ENCODE data around the gene PRDM11. TPM values are rescaled to one million over a fixed set of nuclear protein-coding genes. Genes with fewer than 3 reads are reported as not detected.

The PRDM11 gene
- total RNA-seq, 2 experiments from 2014 or later, result 0.78 to 0.85 TPM

DNA sequence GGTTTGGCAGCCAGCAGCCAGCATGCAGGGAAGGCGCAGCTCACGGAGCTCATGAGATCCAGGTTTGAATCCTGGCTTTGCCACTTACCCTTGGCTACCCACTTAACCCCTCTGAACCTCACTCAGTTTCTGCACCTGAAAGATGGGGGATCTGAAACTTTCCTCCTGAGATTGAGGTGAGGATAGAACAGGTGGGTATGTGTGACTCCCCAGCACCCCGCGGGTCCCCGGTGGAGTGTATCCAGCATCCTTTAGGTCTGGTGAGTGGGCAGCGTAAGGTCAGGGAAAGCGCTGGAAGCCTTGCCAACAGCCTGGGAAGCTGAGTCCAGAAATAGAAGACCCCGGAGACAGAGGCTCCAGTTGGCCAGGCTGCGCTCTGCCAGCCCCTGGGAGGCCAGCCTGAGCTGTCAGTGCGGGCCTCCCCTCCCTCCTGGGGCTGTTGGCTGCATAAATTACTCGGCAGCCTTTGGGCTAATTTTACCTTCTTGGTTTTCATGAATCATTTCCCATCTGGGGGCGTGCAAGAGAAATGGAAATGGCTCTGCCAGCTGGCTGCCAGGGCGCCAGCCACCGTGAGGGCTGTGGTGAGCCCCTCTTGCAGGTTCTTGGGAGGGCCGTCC, 17.6 kb downstream of the PRDM11 start:
- H3K36me3 Mint-ChIP-seq (ENCODE audit: low read depth), result no peaks in the 10 kb centered on the region
- H3K27ac Mint-ChIP-seq, result no peak overlapping the region
- H3K4me3 Mint-ChIP-seq, result no peak overlapping the region
- H3K27me3 Mint-ChIP-seq, result no peaks in the 10 kb centered on the region
- DNase-seq, result no peak
- CTCF ChIA-PET, result no interaction called here
- POLR2A ChIA-PET, result interaction anchor here (0.7 kb wide), 1 partner anchor 176 kb away, joined by 3 read pairs; no protein-coding TSS in a partner anchor
- no peaks in the 10 kb centered on the region for H3K9me3 Mint-ChIP-seq
- no peaks in the 10 kb centered on the region for H3K4me1 Mint-ChIP-seq

GRCh38 chr11:45165386-45165785, 18.9 kb downstream of the PRDM11 start:
- Mint-ChIP-seq H3K4me3 (no peak overlapping the region), H3K9me3 (no peaks in the 10 kb centered on the region), H3K4me1 (peaks cover 9% of the 10 kb centered on the region), H3K27me3 (no peaks in the 10 kb centered on the region), H3K36me3 (ENCODE audit: low read depth) (no peaks in the 10 kb centered on the region), H3K27ac (no peak overlapping the region)
- DNase-seq, result no peak
- CTCF ChIA-PET, result no interaction called here
- POLR2A ChIA-PET, result no interaction called here

GRCh38 chr11:45165806-45166603, 19.6 kb downstream of the PRDM11 start:
- H3K27ac Mint-ChIP-seq, result no peak overlapping the region
- H3K9me3 Mint-ChIP-seq, result no peaks in the 10 kb centered on the region
- no peak overlapping the region for H3K4me3 Mint-ChIP-seq
- H3K36me3 Mint-ChIP-seq (ENCODE audit: low read depth), result no peaks in the 10 kb centered on the region
- ChIA-PET POLR2A (no interaction called here), CTCF (no interaction called here)
- DNase-seq, result no peak
- H3K27me3 Mint-ChIP-seq, result no peaks in the 10 kb centered on the region
- H3K4me1 Mint-ChIP-seq, result peaks cover 11% of the 10 kb centered on the region

DNA sequence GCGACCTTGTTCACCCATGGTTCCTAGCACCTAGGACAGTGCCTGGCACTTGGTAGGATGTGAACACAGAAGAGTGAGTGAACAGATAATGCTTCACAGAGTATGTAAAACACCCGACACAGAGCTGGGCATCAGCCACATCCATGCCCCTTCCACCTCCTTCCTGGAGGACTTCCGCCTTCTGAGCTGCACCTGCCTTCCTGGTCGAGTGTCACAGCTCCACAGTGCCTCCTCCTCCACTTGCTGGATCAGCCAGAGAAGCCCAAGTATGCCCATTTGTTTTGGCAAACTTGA, 20.1 kb downstream of the PRDM11 start:
- ChIA-PET CTCF (interaction anchor here (1.0 kb wide), 1 partner anchor 255 kb away, joined by 3 read pairs; no protein-coding TSS in a partner anchor), POLR2A (no interaction called here)
- DNase-seq, result no peak
- H3K27ac Mint-ChIP-seq, result no peak overlapping the region
- H3K9me3 Mint-ChIP-seq, result no peaks in the 10 kb centered on the region
- H3K4me1 Mint-ChIP-seq, result peaks cover 11% of the 10 kb centered on the region
- H3K36me3 Mint-ChIP-seq (ENCODE audit: low read depth), result no peaks in the 10 kb centered on the region
- no peak overlapping the region for H3K4me3 Mint-ChIP-seq
- no peaks in the 10 kb centered on the region for H3K27me3 Mint-ChIP-seq

DNA sequence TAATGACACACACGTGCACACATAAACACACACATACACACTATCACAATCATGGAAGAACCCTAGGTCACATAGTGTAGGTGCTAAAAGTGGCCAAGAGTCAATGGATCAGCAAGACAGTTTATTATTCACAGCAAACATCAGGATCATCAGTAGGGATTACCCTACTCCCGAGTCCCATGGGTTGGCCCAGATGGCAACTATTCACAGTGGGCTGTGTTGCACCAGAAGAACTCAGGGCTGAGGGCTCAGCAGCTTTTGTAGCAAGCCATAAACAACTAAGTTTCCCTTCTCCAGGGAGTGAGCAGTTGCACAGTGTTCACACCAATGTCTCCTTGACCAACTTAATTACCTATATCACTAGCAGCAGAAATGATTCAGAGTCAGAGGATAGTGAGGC, 20.8 kb downstream of the PRDM11 start:
- H3K4me3 Mint-ChIP-seq, result no peak overlapping the region
- ChIA-PET POLR2A (no interaction called here), CTCF (interaction anchor here (1.0 kb wide), 1 partner anchor 256 kb away, joined by 3 read pairs; no protein-coding TSS in a partner anchor)
- H3K36me3 Mint-ChIP-seq (ENCODE audit: low read depth), result no peaks in the 10 kb centered on the region
- H3K27me3 Mint-ChIP-seq, result no peaks in the 10 kb centered on the region
- H3K9me3 Mint-ChIP-seq, result no peaks in the 10 kb centered on the region
- peaks cover 11% of the 10 kb centered on the region for H3K4me1 Mint-ChIP-seq
- no peak overlapping the region for H3K27ac Mint-ChIP-seq
- DNase-seq, result no peak

DNA sequence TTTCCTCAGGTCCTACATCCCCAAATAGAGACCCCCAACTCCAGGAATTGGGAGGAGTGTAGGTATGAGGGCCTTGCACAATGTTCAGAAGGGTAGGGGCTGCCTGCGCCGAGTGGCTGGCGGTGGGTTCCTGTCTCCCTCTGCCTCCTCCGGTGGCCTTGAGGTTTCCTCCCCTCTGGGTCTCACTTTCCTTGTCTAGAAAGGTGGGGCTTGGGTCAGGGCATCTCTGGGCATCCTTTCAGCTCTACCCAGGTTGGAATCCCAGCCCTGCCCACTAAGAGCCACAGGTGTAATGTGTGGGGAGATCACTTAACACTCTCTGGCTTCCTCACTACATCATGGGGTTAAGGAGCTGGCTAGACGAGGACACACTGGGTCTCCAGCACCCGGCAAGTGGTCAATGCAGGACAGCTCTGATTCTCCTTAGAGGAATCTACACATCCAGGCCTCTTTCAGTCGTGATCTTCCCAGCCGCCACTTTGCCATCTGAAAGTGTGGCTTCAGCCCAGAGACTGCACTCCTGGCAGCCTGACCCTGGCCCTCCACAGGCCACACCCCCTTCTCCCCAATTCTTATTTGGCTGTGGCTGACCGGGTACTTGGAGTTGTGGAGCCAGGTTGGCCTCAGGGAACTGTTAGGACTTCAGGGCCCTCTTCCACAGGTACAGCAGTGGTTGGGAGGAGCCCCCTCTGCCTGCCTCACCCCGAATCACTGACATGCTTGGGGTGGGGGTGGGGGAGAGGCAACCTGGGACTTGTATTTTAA, 22.1 kb downstream of the PRDM11 start:
- DNase-seq, result no peak
- Mint-ChIP-seq H3K4me1 (peaks cover 11% of the 10 kb centered on the region), H3K36me3 (ENCODE audit: low read depth) (no peaks in the 10 kb centered on the region), H3K9me3 (no peaks in the 10 kb centered on the region), H3K27me3 (no peaks in the 10 kb centered on the region), H3K27ac (no peak overlapping the region), H3K4me3 (no peak overlapping the region)
- ChIA-PET CTCF (no interaction called here), POLR2A (no interaction called here)

GRCh38 chr11:45169310-45170072, 23.1 kb downstream of the PRDM11 start:
- no peak for DNase-seq
- Mint-ChIP-seq H3K9me3 (no peaks in the 10 kb centered on the region), H3K27me3 (no peaks in the 10 kb centered on the region), H3K4me3 (no peak overlapping the region), H3K4me1 (peaks cover 11% of the 10 kb centered on the region), H3K36me3 (ENCODE audit: low read depth) (no peaks in the 10 kb centered on the region), H3K27ac (no peak overlapping the region)
- POLR2A ChIA-PET, result interaction anchor here (1.2 kb wide), 1 partner anchor 20 kb away, joined by 3 read pairs; no protein-coding TSS in a partner anchor
- CTCF ChIA-PET, result no interaction called here

DNA sequence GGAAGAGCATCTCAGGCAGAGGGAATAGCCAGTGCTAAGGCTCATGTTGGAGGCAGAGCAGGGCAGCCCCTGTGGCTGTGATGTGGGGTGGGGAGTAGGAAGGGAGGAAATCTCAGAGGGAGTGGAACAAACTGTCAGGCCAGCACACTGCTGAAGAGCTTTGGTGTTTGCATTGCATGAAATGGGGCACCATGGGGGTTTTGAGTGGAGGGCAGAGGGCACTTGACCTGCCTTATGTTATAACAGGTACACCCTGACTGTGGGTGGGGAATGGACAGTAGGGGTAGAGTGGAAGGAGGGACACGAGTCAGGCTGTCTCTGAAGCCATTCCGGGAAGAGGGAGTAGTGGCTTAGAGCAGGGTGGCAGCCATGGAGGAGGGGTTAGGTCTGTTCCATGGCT, 24.0 kb downstream of the PRDM11 start:
- H3K9me3 Mint-ChIP-seq, result no peaks in the 10 kb centered on the region
- H3K27ac Mint-ChIP-seq, result no peak overlapping the region
- ChIA-PET CTCF (no interaction called here), POLR2A (interaction anchor here (0.6 to 1.2 kb wide), 2 partner anchors 21 to 574 kb away, joined by 3 read pairs; no protein-coding TSS in a partner anchor)
- peaks cover 2% of the 10 kb centered on the region for H3K27me3 Mint-ChIP-seq
- no peaks in the 10 kb centered on the region for H3K36me3 Mint-ChIP-seq (ENCODE audit: low read depth)
- H3K4me3 Mint-ChIP-seq, result no peak overlapping the region
- peaks cover 11% of the 10 kb centered on the region for H3K4me1 Mint-ChIP-seq
- DNase-seq, result no peak

DNA sequence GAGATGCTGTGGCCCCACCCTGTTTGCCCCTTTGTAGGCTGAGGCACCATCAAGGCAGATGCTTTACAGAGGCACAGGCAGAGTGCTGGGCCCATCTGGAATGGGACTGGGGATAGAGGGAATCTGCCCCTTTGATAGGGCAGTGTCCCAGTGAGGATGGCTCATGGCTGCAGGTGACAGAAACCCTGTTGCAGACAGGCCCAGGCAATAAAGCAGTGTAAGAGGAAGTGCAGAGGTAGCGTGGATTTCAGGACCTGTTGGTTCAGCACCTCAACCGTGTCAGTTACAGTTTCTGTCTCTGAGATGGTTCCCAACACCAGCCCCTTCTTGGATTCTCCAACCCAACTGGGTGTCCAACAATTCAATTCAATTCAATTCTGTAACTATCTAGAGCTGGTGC, 25.1 kb downstream of the PRDM11 start:
- ChIA-PET POLR2A (no interaction called here), CTCF (no interaction called here)
- no peaks in the 10 kb centered on the region for H3K36me3 Mint-ChIP-seq (ENCODE audit: low read depth)
- H3K4me1 Mint-ChIP-seq, result peaks cover 11% of the 10 kb centered on the region
- H3K9me3 Mint-ChIP-seq, result no peaks in the 10 kb centered on the region
- no peak overlapping the region for H3K27ac Mint-ChIP-seq
- no peak overlapping the region for H3K4me3 Mint-ChIP-seq
- no peak for DNase-seq
- H3K27me3 Mint-ChIP-seq, result peaks cover 2% of the 10 kb centered on the region

DNA sequence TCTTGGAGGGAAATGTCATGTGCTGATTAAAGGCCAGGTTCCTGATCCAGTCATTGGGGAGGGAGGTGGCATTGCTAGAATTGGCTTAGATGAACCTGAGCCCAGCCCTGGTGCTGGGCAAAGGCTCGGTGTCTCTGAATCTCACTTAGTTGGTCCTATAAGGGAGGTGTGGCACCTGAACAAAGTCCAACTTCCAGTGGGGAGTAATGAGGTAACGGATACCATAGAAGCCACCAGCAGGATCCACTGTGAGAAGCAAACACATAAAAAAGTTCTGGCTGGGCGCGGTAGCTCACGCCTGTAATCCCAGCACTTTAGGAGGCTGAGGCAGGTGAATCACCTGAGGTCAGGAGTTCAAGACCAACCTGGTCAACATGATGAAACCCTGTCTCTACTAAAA, 26.6 kb downstream of the PRDM11 start:
- POLR2A ChIA-PET, result no interaction called here
- H3K4me3 Mint-ChIP-seq, result no peak overlapping the region
- no peaks in the 10 kb centered on the region for H3K36me3 Mint-ChIP-seq (ENCODE audit: low read depth)
- CTCF ChIA-PET, result no interaction called here
- no peaks in the 10 kb centered on the region for H3K9me3 Mint-ChIP-seq
- peaks cover 11% of the 10 kb centered on the region for H3K4me1 Mint-ChIP-seq
- H3K27me3 Mint-ChIP-seq, result peaks cover 4% of the 10 kb centered on the region
- DNase-seq, result no peak
- H3K27ac Mint-ChIP-seq, result no peak overlapping the region

GRCh38 chr11:45174168-45174835, 27.9 kb downstream of the PRDM11 start:
- no peak overlapping the region for H3K4me3 Mint-ChIP-seq
- H3K36me3 Mint-ChIP-seq (ENCODE audit: low read depth), result no peaks in the 10 kb centered on the region
- H3K9me3 Mint-ChIP-seq, result no peaks in the 10 kb centered on the region
- no peak for DNase-seq
- peaks cover 16% of the 10 kb centered on the region for H3K27me3 Mint-ChIP-seq
- ChIA-PET CTCF (no interaction called here), POLR2A (no interaction called here)
- H3K4me1 Mint-ChIP-seq, result peaks cover 11% of the 10 kb centered on the region
- no peak overlapping the region for H3K27ac Mint-ChIP-seq

DNA sequence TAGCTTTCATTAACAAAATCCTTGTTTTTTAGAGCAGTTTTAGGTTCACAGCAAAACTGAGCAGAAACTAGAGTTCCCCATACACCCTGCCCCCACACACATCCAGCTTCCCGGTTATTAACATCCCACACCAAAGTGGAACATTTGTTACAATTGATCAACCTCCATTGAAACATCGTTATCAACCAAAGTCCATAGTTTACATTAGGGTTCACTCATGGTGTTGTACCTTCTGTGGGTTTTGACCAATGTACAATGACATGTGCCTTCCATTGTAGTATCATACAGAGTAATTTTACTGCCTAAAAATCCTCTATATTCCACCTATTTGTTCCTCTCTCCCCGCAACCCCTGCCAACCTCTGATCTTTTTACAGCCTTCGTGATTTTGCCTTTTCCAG, 28.5 kb downstream of the PRDM11 start:
- Mint-ChIP-seq H3K27ac (no peak overlapping the region), H3K9me3 (no peaks in the 10 kb centered on the region), H3K36me3 (ENCODE audit: low read depth) (no peaks in the 10 kb centered on the region), H3K27me3 (peaks cover 23% of the 10 kb centered on the region), H3K4me1 (peaks cover 8% of the 10 kb centered on the region), H3K4me3 (no peak overlapping the region)
- CTCF ChIA-PET, result no interaction called here
- POLR2A ChIA-PET, result no interaction called here
- DNase-seq, result no peak

DNA sequence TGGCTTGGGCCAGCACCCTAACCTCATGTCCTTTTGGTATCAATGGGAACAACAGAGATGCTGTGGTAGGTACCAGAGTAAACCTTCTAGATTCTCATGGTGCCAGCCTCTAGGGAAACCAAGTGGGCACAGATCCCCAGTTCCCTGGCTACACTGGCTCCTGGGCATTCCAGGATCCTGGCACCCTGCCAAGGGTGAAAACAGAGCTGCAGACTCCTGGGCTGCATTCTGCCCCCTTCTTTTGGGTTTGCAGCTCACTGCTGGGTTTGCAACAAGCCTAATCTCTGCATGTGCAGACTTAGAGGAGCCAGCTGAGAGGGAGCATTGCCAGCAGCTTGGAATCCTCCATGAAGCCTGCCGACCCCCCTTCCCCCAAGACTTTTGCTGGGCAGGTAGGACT, 30.6 kb downstream of the PRDM11 start:
- POLR2A ChIA-PET, result no interaction called here
- Mint-ChIP-seq H3K4me3 (no peak overlapping the region), H3K9me3 (no peaks in the 10 kb centered on the region), H3K36me3 (ENCODE audit: low read depth) (no peaks in the 10 kb centered on the region), H3K27me3 (peaks cover 30% of the 10 kb centered on the region), H3K27ac (no peak overlapping the region), H3K4me1 (peaks cover 3% of the 10 kb centered on the region)
- CTCF ChIA-PET, result no interaction called here
- no peak for DNase-seq

Data from activated CD4-positive, alpha-beta memory T cell treated with anti-CD3 and anti-CD28 coated beads, Interleukin-2, amount 10 ng/mL, durations not matched to agents 7 days and 5 days (primary cell).